Stimulated activated CD4-positive, alpha-beta T cell treated with anti-CD3 and anti-CD28 coated beads, TNF-alpha, amount 100 ng/mL, for 4 hours (primary cell): Measurements from ENCODE around the gene XRCC4.
"Not testable (repeated sequence)": the region's sequence is repeated elsewhere in the genome, so short reads cannot be mapped to it uniquely, and the experiment has no call there.

ENCODE experiments used
- DNase-seq, 3 experiments: peaks; one replicate each; pipeline ENCODE4 v3.0.0-alpha.2; 2020; ENCODE audit warnings: low read depth in 3 of 3

Gene XRCC4

GRCh38 chr5:83118471-83118870 lies 41.1 kb downstream of the XRCC4 start:
- DNase-seq: no peak

GRCh38 chr5:83118976-83119375 lies 41.6 kb downstream of the XRCC4 start:
- no peak for DNase-seq

GRCh38 chr5:83124593-83124992 lies 47.2 kb downstream of the XRCC4 start:
- no peak for DNase-seq

GRCh38 chr5:83125560-83125959 lies 48.2 kb downstream of the XRCC4 start:
- DNase-seq: no peak

GRCh38 chr5:83126501-83126900 lies 49.2 kb downstream of the XRCC4 start:
- DNase-seq: no peak

GRCh38 chr5:83133797-83134196 lies 56.5 kb downstream of the XRCC4 start:
- no peak for DNase-seq

- DNase-seq: no peak
Measured at GRCh38 chr5:83142526-83142925, 65.2 kb downstream of the XRCC4 start.

- no peak for DNase-seq
Measured at GRCh38 chr5:83145241-83145640, 67.9 kb downstream of the XRCC4 start.

GRCh38 chr5:83145882-83146331 lies 68.6 kb downstream of the XRCC4 start:
- DNase-seq: no peak

- no peak for DNase-seq
Measured at GRCh38 chr5:83146441-83146840, 69.1 kb downstream of the XRCC4 start.

- DNase-seq: no peak
Measured at GRCh38 chr5:83147593-83147992, 70.2 kb downstream of the XRCC4 start.

- no peak for DNase-seq
Measured at GRCh38 chr5:83148370-83148769, 71.0 kb downstream of the XRCC4 start.

- no peak for DNase-seq
Measured at GRCh38 chr5:83149671-83150070, 72.3 kb downstream of the XRCC4 start.

GRCh38 chr5:83151821-83152220 lies 74.5 kb downstream of the XRCC4 start:
- no peak for DNase-seq

GRCh38 chr5:83152996-83153395 lies 75.6 kb downstream of the XRCC4 start:
- DNase-seq: not testable (repeated sequence)

GRCh38 chr5:83156001-83156400 lies 78.7 kb downstream of the XRCC4 start:
- DNase-seq: no peak

GRCh38 chr5:83157163-83157562 lies 79.8 kb downstream of the XRCC4 start:
- DNase-seq: no peak

- no peak for DNase-seq
Measured at GRCh38 chr5:83162601-83163000, 85.3 kb downstream of the XRCC4 start.

- no peak for DNase-seq
Measured at GRCh38 chr5:83167538-83167937, 90.2 kb downstream of the XRCC4 start.

GRCh38 chr5:83169571-83170337 lies 92.4 kb downstream of the XRCC4 start:
- DNase-seq: no peak

- no peak for DNase-seq
Measured at GRCh38 chr5:83172011-83172410, 94.7 kb downstream of the XRCC4 start.

GRCh38 chr5:83172655-83173054 lies 95.3 kb downstream of the XRCC4 start:
- no peak for DNase-seq

GRCh38 chr5:83173826-83174225 lies 96.5 kb downstream of the XRCC4 start:
- DNase-seq: no peak

GRCh38 chr5:83177803-83178202 lies 100.5 kb downstream of the XRCC4 start:
- no peak for DNase-seq
